ENCODE results near the gene DEDD.

DNA sequence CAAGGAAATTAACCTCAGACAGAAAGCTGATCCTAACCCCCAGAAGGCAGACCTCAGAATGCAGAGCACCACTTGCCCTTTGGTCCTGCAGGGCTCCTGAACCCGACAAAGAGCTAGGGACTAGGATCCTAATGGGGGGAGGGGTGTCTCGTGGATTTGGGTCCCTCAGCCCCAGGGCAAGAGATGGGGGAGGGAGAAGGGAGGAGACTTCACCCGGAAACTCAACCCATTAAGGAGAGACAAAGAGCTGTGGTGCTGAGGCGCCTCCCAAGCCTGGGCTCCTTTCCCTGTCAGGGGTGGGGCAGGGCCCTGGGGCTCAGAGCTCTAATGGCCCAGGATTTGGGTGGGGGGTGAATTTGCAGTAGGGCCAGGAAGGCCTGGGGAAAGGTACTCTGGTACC is 46.0 kb downstream of the DEDD start:
- no peak for TF ChIP-seq EZH2 (IDR thresholded peaks at IDR 0.05; ENCODE audit: low read length, missing control alignments)
- TF ChIP-seq, protein P1, sequence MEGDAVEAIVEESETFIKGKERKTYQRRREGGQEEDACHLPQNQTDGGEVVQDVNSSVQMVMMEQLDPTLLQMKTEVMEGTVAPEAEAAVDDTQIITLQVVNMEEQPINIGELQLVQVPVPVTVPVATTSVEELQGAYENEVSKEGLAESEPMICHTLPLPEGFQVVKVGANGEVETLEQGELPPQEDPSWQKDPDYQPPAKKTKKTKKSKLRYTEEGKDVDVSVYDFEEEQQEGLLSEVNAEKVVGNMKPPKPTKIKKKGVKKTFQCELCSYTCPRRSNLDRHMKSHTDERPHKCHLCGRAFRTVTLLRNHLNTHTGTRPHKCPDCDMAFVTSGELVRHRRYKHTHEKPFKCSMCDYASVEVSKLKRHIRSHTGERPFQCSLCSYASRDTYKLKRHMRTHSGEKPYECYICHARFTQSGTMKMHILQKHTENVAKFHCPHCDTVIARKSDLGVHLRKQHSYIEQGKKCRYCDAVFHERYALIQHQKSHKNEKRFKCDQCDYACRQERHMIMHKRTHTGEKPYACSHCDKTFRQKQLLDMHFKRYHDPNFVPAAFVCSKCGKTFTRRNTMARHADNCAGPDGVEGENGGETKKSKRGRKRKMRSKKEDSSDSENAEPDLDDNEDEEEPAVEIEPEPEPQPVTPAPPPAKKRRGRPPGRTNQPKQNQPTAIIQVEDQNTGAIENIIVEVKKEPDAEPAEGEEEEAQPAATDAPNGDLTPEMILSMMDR (conservative IDR thresholded peaks at IDR 0.05 in 1 of 2, IDR thresholded peaks at IDR 0.05 in 1 of 2; ENCODE audit: low read depth in 1 of 2, low read length in 2 of 2) = no peak
